Caco-2 (cell line): Measurements from ENCODE around the gene LRP1B. TPM values are rescaled to one million over a fixed set of nuclear protein-coding genes. Genes with fewer than 3 reads are reported as not detected.
"Not testable (repeated sequence)": the region's sequence is repeated elsewhere in the genome, so short reads cannot be mapped to it uniquely, and the experiment has no call there.

Experiments used
- BruUV-seq: library from RNA; stranded (reverse); fragments of 400-500 nt; replicated peaks from 2 replicates; lab custom pipeline; 2021; lab: Mats Ljungman, UMichigan
- CTCF ChIA-PET: fragments of 300-600 bp; sonication (Branson Sonifier 250); formaldehyde crosslinking; loops from one replicate; lab custom pipeline; 2022; ENCODE audit warnings: antibody characterized with exemption; lab: Charles Lee
- POLR2A ChIA-PET: fragments of 300-600 bp; sonication (Branson Sonifier 250); formaldehyde crosslinking; loops from one replicate; lab custom pipeline; 2022; ENCODE audit warnings: antibody characterized with exemption; lab: Charles Lee
- DNase-seq, 2 experiments: peaks; one replicate each; pipeline versions ENCODE4 v3.0.0 to v3.0.0-alpha.2; 2020 to 2022
- H3K27me3 ChIP-seq: replicated peaks from 2 replicates; pipeline ENCODE4 v1.6.0; 2011; ENCODE audit warnings: low read length; ENCODE audit not compliant: control insufficient read depth, insufficient read depth
- H3K36me3 ChIP-seq: 2 replicates; pipeline ENCODE4 v1.5.1; 2011; ENCODE audit warnings: low read length; ENCODE audit not compliant: control insufficient read depth, insufficient read depth
- H3K4me1 ChIP-seq: fragments of 250-450 bp; sonication (Bioruptor Pico); 2 replicates; pipeline ENCODE4 v1.5.1; 2020; ENCODE audit warnings: mild to moderate bottlenecking
- H3K4me3 ChIP-seq: 2 replicates; pipeline ENCODE4 v1.5.1; 2011; ENCODE audit warnings: low read depth, mild to moderate bottlenecking, control low read depth, low read length
- H3K9me3 ChIP-seq: fragments of 250-450 bp; sonication (Bioruptor Pico); 2 replicates; pipeline ENCODE4 v1.5.1; 2020; ENCODE audit warnings: mild to moderate bottlenecking, moderate library complexity
- H3K27ac Mint-ChIP-seq: one replicate; pipeline ENCODE4 v1.8.0; 2022; ENCODE audit warnings: mixed read lengths; ENCODE audit not compliant: unreplicated experiment
- H3K27me3 Mint-ChIP-seq: one replicate; pipeline ENCODE4 v1.8.0; 2022; ENCODE audit warnings: mixed read lengths; ENCODE audit not compliant: insufficient read depth, unreplicated experiment
- H3K36me3 Mint-ChIP-seq: one replicate; pipeline ENCODE4 v1.8.0; 2022; ENCODE audit warnings: mild to moderate bottlenecking, mixed read lengths; ENCODE audit not compliant: insufficient read depth, unreplicated experiment
- H3K4me1 Mint-ChIP-seq: one replicate; pipeline ENCODE4 v1.8.0; 2022; ENCODE audit warnings: low read depth, mixed read lengths; ENCODE audit not compliant: unreplicated experiment
- H3K4me3 Mint-ChIP-seq: one replicate; pipeline ENCODE4 v1.8.0; 2022; ENCODE audit warnings: mild to moderate bottlenecking, moderate library complexity, mixed read lengths; ENCODE audit not compliant: unreplicated experiment
- H3K9me3 Mint-ChIP-seq: one replicate; pipeline ENCODE4 v1.8.0; 2022; ENCODE audit warnings: mixed read lengths; ENCODE audit not compliant: unreplicated experiment
- intact Hi-C: fragments of 100-400 bp; cut with micrococcal nuclease; formaldehyde crosslinking; loops from one replicate; pipeline ENCODE4 v1.10.0; 2022; ENCODE audit not compliant: unreplicated experiment
- total RNA-seq: library from RNA; stranded (reverse); gene quantifications from 2 replicates; pipeline ENCODE4 v1.2.3, GENCODE V29; 2022
- TF ChIP-seq, protein P1 (sequence below), 2 experiments: fragments of 200-600 bp in 1 of 2; IDR thresholded peaks; 1 replicate in 1 of 2; 2 replicates in 1 of 2; pipeline versions ENCODE4 v1.5.1 to v1.8.0; 2011 to 2022; ENCODE audit warnings: antibody characterized with exemption in 1 of 2, control low read depth in 1 of 2, inconsistent platforms in 1 of 2, low read depth in 1 of 2, low read length in 1 of 2, mild to moderate bottlenecking in 1 of 2, moderate library complexity in 1 of 2; ENCODE audit not compliant: insufficient read depth in 1 of 2, severe bottlenecking in 1 of 2, unreplicated experiment in 1 of 2

Gene LRP1B
- total RNA-seq, 1 experiment from 2014 or later: not detected

DNA sequence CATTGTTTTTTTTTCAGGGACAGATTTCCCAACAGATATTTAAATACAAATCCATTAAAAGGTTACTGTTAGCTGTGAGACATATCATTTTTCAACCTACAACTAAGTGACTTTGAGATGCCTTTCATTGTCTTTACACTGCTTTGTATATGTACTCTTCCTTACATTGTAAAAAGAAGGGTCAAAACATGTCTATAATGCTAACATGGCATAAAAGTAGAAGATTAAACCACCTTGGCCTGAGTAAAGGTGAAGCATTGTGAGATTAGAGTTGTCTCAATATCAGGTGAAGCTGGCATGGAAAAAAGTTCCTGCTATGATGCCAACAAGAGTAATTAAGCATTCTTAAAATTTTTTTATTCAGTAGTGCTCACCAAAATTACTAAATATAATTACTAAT, 1842.1 kb downstream of the LRP1B start:
- Mint-ChIP-seq H3K27ac (no peak overlapping the region), H3K4me3 (no peak overlapping the region), H3K36me3 (no peaks in the 10 kb centered on the region), H3K9me3 (no peaks in the 10 kb centered on the region), H3K27me3 (peaks cover 5% of the 10 kb centered on the region), H3K4me1 (no peaks in the 10 kb centered on the region)
- Histone ChIP-seq H3K27me3 (no peaks in the 10 kb centered on the region), H3K4me1 (no peaks in the 10 kb centered on the region), H3K4me3 (no peak overlapping the region), H3K36me3 (no peaks in the 10 kb centered on the region), H3K9me3 (no peaks in the 10 kb centered on the region)
- ChIA-PET CTCF (no interaction called here), POLR2A (no interaction called here)
- intact Hi-C loops: no loop called here
- no TSS peak for BruUV-seq
- TF ChIP-seq, protein P1, sequence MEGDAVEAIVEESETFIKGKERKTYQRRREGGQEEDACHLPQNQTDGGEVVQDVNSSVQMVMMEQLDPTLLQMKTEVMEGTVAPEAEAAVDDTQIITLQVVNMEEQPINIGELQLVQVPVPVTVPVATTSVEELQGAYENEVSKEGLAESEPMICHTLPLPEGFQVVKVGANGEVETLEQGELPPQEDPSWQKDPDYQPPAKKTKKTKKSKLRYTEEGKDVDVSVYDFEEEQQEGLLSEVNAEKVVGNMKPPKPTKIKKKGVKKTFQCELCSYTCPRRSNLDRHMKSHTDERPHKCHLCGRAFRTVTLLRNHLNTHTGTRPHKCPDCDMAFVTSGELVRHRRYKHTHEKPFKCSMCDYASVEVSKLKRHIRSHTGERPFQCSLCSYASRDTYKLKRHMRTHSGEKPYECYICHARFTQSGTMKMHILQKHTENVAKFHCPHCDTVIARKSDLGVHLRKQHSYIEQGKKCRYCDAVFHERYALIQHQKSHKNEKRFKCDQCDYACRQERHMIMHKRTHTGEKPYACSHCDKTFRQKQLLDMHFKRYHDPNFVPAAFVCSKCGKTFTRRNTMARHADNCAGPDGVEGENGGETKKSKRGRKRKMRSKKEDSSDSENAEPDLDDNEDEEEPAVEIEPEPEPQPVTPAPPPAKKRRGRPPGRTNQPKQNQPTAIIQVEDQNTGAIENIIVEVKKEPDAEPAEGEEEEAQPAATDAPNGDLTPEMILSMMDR (IDR thresholded peaks at IDR 0.05; ENCODE audit: insufficient read depth in 1 of 2, low read depth in 1 of 2, low read length in 1 of 2, severe bottlenecking in 1 of 2, unreplicated experiment in 1 of 2): no peak
- no peak for DNase-seq

DNA sequence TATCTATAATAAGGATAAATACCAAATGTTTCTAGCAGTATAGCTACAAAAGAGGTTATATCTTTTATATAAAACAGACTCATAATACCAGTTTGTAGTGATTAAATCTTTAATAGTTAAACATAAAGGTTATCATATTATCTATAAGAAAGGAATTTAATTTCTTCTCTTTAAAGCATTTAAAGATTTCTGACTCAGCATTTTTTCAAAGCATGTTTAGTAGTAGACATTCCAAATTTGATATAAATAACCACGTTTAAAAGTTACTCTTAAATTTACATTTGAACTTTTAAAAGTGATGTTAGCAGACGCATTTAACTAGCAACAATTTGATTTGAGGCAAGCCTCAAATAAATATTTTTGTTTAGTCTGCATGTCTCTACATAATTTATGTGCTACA, 1842.6 kb downstream of the LRP1B start:
- H3K9me3 Mint-ChIP-seq: no peaks in the 10 kb centered on the region
- H3K4me1 Mint-ChIP-seq: no peaks in the 10 kb centered on the region
- no peak overlapping the region for H3K27ac Mint-ChIP-seq
- ChIA-PET POLR2A (no interaction called here), CTCF (no interaction called here)
- DNase-seq: no peak
- no peaks in the 10 kb centered on the region for H3K36me3 Mint-ChIP-seq
- TF ChIP-seq, protein P1 (IDR thresholded peaks at IDR 0.05; ENCODE audit: insufficient read depth in 1 of 2, low read depth in 1 of 2, low read length in 1 of 2, severe bottlenecking in 1 of 2, unreplicated experiment in 1 of 2): no peak
- H3K27me3 Mint-ChIP-seq: peaks cover 5% of the 10 kb centered on the region
- Histone ChIP-seq H3K9me3 (no peaks in the 10 kb centered on the region), H3K27me3 (no peaks in the 10 kb centered on the region), H3K4me1 (no peaks in the 10 kb centered on the region), H3K36me3 (no peaks in the 10 kb centered on the region), H3K4me3 (no peak overlapping the region)
- intact Hi-C loops: no loop called here
- BruUV-seq: no TSS peak
- no peak overlapping the region for H3K4me3 Mint-ChIP-seq

DNA sequence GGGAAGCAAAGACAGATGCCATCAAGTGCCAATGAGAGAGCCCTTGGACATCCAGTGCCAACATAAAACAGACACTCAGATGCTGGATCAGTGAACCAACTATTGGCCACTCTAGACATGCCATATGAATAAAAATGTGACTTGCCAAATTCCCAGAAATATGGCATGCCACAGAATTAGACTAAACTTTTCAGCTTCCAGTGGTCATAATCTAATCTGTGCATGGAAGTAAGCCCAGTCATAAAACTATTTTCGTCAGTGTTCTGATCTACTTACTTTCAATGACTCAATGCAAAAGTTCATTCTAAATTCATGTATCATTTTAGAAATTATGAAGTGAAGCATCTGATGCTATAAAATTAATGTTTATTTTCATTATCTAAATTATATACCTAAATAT, 1844.4 kb downstream of the LRP1B start:
- Mint-ChIP-seq H3K4me3 (no peak overlapping the region), H3K27ac (no peak overlapping the region), H3K4me1 (no peaks in the 10 kb centered on the region), H3K27me3 (peaks cover 3% of the 10 kb centered on the region), H3K9me3 (no peaks in the 10 kb centered on the region), H3K36me3 (no peaks in the 10 kb centered on the region)
- Histone ChIP-seq H3K36me3 (no peaks in the 10 kb centered on the region), H3K27me3 (no peaks in the 10 kb centered on the region), H3K9me3 (no peaks in the 10 kb centered on the region), H3K4me3 (no peak overlapping the region), H3K4me1 (no peaks in the 10 kb centered on the region)
- TF ChIP-seq, protein P1 (IDR thresholded peaks at IDR 0.05; ENCODE audit: insufficient read depth in 1 of 2, low read depth in 1 of 2, low read length in 1 of 2, severe bottlenecking in 1 of 2, unreplicated experiment in 1 of 2): no peak
- DNase-seq: no peak
- CTCF ChIA-PET: no interaction called here
- BruUV-seq: no TSS peak
- POLR2A ChIA-PET: no interaction called here
- intact Hi-C loops: no loop called here

DNA sequence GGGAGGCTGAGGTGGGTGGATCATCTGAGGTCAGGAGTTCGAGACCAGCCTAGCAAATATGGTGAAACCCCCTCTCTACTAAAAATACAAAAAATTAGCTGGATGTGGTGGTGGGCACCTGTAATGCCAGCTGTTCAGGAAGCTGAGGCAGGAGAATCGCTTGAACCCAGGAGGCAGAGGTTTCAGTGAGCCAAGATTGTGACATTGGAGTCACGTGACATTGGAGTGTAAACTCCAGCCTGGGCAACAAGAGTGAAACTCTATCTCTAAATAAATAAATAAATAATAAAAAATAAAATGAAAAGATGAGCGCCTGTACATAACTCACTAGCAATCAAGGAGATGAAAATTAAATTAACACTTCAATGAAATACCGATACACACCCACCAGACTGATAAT, 1853.5 kb downstream of the LRP1B start:
- H3K27ac Mint-ChIP-seq, H3K4me3 ChIP-seq, H3K27me3 ChIP-seq, CTCF ChIA-PET, BruUV-seq, H3K36me3 ChIP-seq, DNase-seq, H3K4me1 ChIP-seq, H3K4me1 Mint-ChIP-seq, H3K9me3 Mint-ChIP-seq, H3K4me3 Mint-ChIP-seq, H3K36me3 Mint-ChIP-seq, POLR2A ChIA-PET, H3K9me3 ChIP-seq, H3K27me3 Mint-ChIP-seq, intact Hi-C loops: not testable (repeated sequence)
